ENCODE data around the gene PHLDA3. TPM values are rescaled to one million over a fixed set of nuclear protein-coding genes. Genes with fewer than 3 reads are reported as not detected.

PHLDA3 gene
- total RNA-seq, 5 donors from 2014 or later (not counting 1 experiment from before 2014, with no cell fraction given), result 0.83 to 5.8 (median 3.6) TPM

DNA sequence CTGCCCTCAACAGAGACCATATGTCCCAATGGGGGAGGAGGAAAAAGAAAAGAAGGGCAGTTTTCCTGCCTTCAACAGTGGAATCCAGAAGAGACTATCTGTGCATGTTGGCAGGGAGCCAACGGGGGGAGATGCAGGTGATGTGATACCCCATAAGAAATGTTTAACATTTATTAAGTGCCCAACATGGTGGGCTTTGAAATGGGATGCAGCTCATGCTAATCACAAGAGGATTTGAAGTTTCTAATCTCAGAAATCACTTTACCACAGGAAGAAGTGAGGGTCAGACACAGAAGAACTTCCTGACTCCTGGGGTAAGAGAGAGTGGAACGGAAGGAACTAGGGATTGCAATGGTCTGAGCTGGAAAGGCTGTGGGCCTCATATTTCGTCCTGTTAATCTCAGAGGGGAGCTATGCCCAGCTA is 21.7 kb upstream of the PHLDA3 start:
- CTCF ChIA-PET, result interaction anchor here in 1 of 2 donors (0.6 kb wide), 1 partner anchor 33 kb away, joined by 3 read pairs; no protein-coding TSS in a partner anchor
- H3K27me3 Mint-ChIP-seq, result no peaks in the 10 kb centered on the region
- H3K4me1 Mint-ChIP-seq, result no peaks in the 10 kb centered on the region
- Histone ChIP-seq H3K9me3 (no peaks in the 10 kb centered on the region), H3K27ac (ENCODE audit: low read length) (no peak overlapping the region), H3K36me3 (ENCODE audit: control insufficient read depth in 2 of 2, extremely low read depth in 1 of 2, insufficient read depth in 1 of 2, low read length in 1 of 2) (peaks cover 15 to 63% of the 10 kb centered on the region in 2 donors), H3K27me3 (replicated peaks in 1 of 2; ENCODE audit: control insufficient read depth in 2 of 2, extremely low read depth in 1 of 2, insufficient read depth in 2 of 2, low read length in 1 of 2) (no peaks in the 10 kb centered on the region), H3K4me3 (ENCODE audit: control insufficient read depth in 1 of 2, extremely low read depth in 1 of 2, low read length in 1 of 2) (no peak overlapping the region), H3K4me1 (ENCODE audit: control insufficient read depth in 1 of 2, extremely low read depth in 1 of 2, insufficient read depth in 2 of 2, low read length in 2 of 2) (no peaks in the 10 kb centered on the region)
- ATAC-seq (replicated peaks in 1 of 4), result no peak
- no peak overlapping the region for H3K27ac Mint-ChIP-seq
- 94% methylated on average over 2 of the region's 3 CpGs for WGBS (ENCODE audit: insufficient coverage)
- no peak for DNase-seq
- POLR2A ChIA-PET, result interaction anchor here in 1 of 2 donors (0.5 kb wide), 1 partner anchor 9 kb away, joined by 4 read pairs; no protein-coding TSS in a partner anchor
- no peak overlapping the region for H3K4me3 Mint-ChIP-seq
- peaks cover 63% of the 10 kb centered on the region for H3K36me3 Mint-ChIP-seq
- H3K9me3 Mint-ChIP-seq, result no peaks in the 10 kb centered on the region

GRCh38 chr1:201489643-201490261 is 20.8 kb upstream of the PHLDA3 start:
- H3K27me3 Mint-ChIP-seq, result no peaks in the 10 kb centered on the region
- H3K36me3 ChIP-seq (ENCODE audit: control insufficient read depth in 2 of 2, extremely low read depth in 1 of 2, insufficient read depth in 1 of 2, low read length in 1 of 2), result peaks cover 20 to 61% of the 10 kb centered on the region in 2 donors
- H3K4me1 ChIP-seq (ENCODE audit: control insufficient read depth in 1 of 2, extremely low read depth in 1 of 2, insufficient read depth in 2 of 2, low read length in 2 of 2), result no peaks in the 10 kb centered on the region
- peaks cover 62% of the 10 kb centered on the region for H3K36me3 Mint-ChIP-seq
- ChIA-PET POLR2A (no interaction called here), CTCF (no interaction called here)
- H3K9me3 ChIP-seq, result no peaks in the 10 kb centered on the region
- no peaks in the 10 kb centered on the region for H3K27me3 ChIP-seq (replicated peaks in 1 of 2; ENCODE audit: control insufficient read depth in 2 of 2, extremely low read depth in 1 of 2, insufficient read depth in 2 of 2, low read length in 1 of 2)
- 100% methylated on average over 5 of the region's 6 CpGs for WGBS (ENCODE audit: insufficient coverage)
- no peak for ATAC-seq (replicated peaks in 1 of 4)
- H3K4me1 Mint-ChIP-seq, result no peaks in the 10 kb centered on the region
- H3K4me3 ChIP-seq (ENCODE audit: control insufficient read depth in 1 of 2, extremely low read depth in 1 of 2, low read length in 1 of 2), result no peak overlapping the region
- no peak for DNase-seq
- no peaks in the 10 kb centered on the region for H3K9me3 Mint-ChIP-seq
- no peak overlapping the region for H3K27ac Mint-ChIP-seq
- no peak overlapping the region for H3K4me3 Mint-ChIP-seq
- H3K27ac ChIP-seq (ENCODE audit: low read length), result no peak overlapping the region

DNA sequence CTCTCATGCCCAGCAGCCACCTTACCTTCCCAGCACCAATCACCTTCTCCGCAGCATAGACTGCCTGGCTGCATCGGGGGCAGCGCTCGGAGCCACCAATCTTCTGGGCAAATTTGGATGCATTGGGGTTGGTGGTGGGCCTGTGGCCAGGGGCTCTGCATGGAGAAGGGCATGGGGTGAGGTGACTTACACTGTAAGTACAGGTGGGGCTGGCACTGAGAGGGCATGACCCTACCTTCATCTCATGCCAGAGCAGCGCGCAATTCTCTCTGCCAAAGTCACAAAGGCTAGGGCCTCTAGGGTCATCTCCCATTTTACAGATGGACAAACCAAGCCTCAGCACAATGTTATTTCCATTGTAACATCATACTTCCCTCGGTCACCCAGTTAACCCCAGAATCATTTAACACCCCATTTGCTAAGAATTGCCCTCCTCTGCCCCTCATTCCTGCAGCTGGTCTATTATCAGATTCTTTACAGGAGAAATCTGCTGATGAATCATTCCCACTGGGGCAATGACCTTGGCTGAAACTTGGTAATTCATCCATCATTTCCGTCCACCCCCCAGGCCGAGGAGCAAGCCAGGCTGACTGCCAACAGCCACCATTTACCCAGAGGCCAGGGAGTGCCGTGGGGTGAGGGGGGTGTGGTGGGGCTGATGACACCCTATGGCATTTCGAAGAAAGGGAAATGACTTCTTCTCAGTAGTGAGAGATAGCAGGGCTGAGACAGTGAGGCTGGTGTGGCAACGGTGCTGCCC is 20.0 kb upstream of the PHLDA3 start:
- no peaks in the 10 kb centered on the region for H3K9me3 Mint-ChIP-seq
- CTCF ChIA-PET, result interaction anchor here in 1 of 2 donors (4.1 kb wide), 1 partner anchor 24 kb away, joined by 23 read pairs; no protein-coding TSS in a partner anchor
- H3K36me3 Mint-ChIP-seq, result peaks cover 59% of the 10 kb centered on the region
- 90% methylated on average over 2 of the region's 12 CpGs for WGBS (ENCODE audit: insufficient coverage)
- Histone ChIP-seq H3K4me3 (ENCODE audit: control insufficient read depth in 1 of 2, extremely low read depth in 1 of 2, low read length in 1 of 2) (no peak overlapping the region), H3K27ac (ENCODE audit: low read length) (no peak overlapping the region), H3K27me3 (replicated peaks in 1 of 2; ENCODE audit: control insufficient read depth in 2 of 2, extremely low read depth in 1 of 2, insufficient read depth in 2 of 2, low read length in 1 of 2) (no peaks in the 10 kb centered on the region), H3K4me1 (ENCODE audit: control insufficient read depth in 1 of 2, extremely low read depth in 1 of 2, insufficient read depth in 2 of 2, low read length in 2 of 2) (no peaks in the 10 kb centered on the region), H3K36me3 (ENCODE audit: control insufficient read depth in 2 of 2, extremely low read depth in 1 of 2, insufficient read depth in 1 of 2, low read length in 1 of 2) (peaks cover 26 to 55% of the 10 kb centered on the region in 2 donors), H3K9me3 (no peaks in the 10 kb centered on the region)
- ATAC-seq (replicated peaks in 1 of 4) (no peak), DNase-seq (peak in 3 of 35 experiments; percentile 18 to 28 (median 21))
- no peaks in the 10 kb centered on the region for H3K27me3 Mint-ChIP-seq
- no peaks in the 10 kb centered on the region for H3K4me1 Mint-ChIP-seq
- H3K27ac Mint-ChIP-seq, result no peak overlapping the region
- POLR2A ChIA-PET, result no interaction called here
- H3K4me3 Mint-ChIP-seq, result no peak overlapping the region

DNA sequence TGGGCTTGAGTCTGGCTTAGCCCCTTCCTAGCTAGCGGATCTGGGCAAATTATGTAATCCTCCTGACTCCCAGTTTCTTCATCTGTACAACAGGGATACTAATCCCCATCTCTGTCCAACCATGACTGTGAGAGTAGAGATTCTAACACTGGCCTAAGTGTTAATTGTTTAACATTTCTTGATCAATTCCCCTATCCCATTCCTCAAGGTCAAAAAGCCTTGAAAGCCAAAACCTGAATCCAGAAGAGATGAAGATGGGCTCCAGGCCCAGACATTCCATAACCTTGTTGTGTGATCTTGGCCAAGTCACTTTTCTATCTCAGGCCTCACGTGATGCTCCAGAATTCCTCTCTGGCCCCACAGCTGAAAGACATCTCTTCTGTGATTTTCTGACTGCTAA is 18.8 kb upstream of the PHLDA3 start:
- Mint-ChIP-seq H3K27ac (no peak overlapping the region), H3K9me3 (no peaks in the 10 kb centered on the region), H3K4me1 (no peaks in the 10 kb centered on the region), H3K4me3 (no peak overlapping the region), H3K36me3 (peaks cover 50% of the 10 kb centered on the region), H3K27me3 (no peaks in the 10 kb centered on the region)
- H3K4me1 ChIP-seq (ENCODE audit: control insufficient read depth in 1 of 2, extremely low read depth in 1 of 2, insufficient read depth in 2 of 2, low read length in 2 of 2), result no peaks in the 10 kb centered on the region
- ChIA-PET POLR2A (no interaction called here), CTCF (interaction anchor here (1.2 to 4.1 kb wide), 3 partner anchors 25 to 28 kb away, joined by 3 to 23 read pairs (median 15); no protein-coding TSS in a partner anchor)
- H3K27ac ChIP-seq (ENCODE audit: low read length), result no peak overlapping the region
- H3K27me3 ChIP-seq (replicated peaks in 1 of 2; ENCODE audit: control insufficient read depth in 2 of 2, extremely low read depth in 1 of 2, insufficient read depth in 2 of 2, low read length in 1 of 2), result no peaks in the 10 kb centered on the region
- no peak for ATAC-seq (replicated peaks in 1 of 4)
- no peak overlapping the region for H3K4me3 ChIP-seq (ENCODE audit: control insufficient read depth in 1 of 2, extremely low read depth in 1 of 2, low read length in 1 of 2)
- no peaks in the 10 kb centered on the region for H3K9me3 ChIP-seq
- WGBS (ENCODE audit: insufficient coverage), result 70% methylated on average over 1 of the region's 2 CpGs
- peaks cover 16 to 44% of the 10 kb centered on the region in 2 donors for H3K36me3 ChIP-seq (ENCODE audit: control insufficient read depth in 2 of 2, extremely low read depth in 1 of 2, insufficient read depth in 1 of 2, low read length in 1 of 2)
- DNase-seq, result no peak

GRCh38 chr1:201486187-201486586 is 17.2 kb upstream of the PHLDA3 start:
- no peak for ATAC-seq (replicated peaks in 1 of 4)
- H3K9me3 ChIP-seq, result no peaks in the 10 kb centered on the region
- H3K4me3 Mint-ChIP-seq, result no peak overlapping the region
- 64% methylated on average over 3 of the region's 3 CpGs for WGBS (ENCODE audit: insufficient coverage)
- peaks cover 10 to 13% (median 12%) of the 10 kb centered on the region in 3 donors for H3K4me1 Mint-ChIP-seq
- peak overlapping the region in 1 of 2 donors; percentile 68 for H3K27ac Mint-ChIP-seq
- H3K27me3 ChIP-seq (replicated peaks in 1 of 2; ENCODE audit: control insufficient read depth in 2 of 2, extremely low read depth in 1 of 2, insufficient read depth in 2 of 2, low read length in 1 of 2), result peaks cover under 1 to 9% of the 10 kb centered on the region in 2 experiments
- peaks cover 46% of the 10 kb centered on the region for H3K36me3 Mint-ChIP-seq
- peaks cover 5 to 12% of the 10 kb centered on the region in 2 experiments for H3K4me1 ChIP-seq (ENCODE audit: control insufficient read depth in 1 of 2, extremely low read depth in 1 of 2, insufficient read depth in 2 of 2, low read length in 2 of 2)
- H3K9me3 Mint-ChIP-seq, result no peaks in the 10 kb centered on the region
- H3K27ac ChIP-seq (ENCODE audit: low read length), result no peak overlapping the region
- ChIA-PET POLR2A (no interaction called here), CTCF (interaction anchor here (0.5 to 4.1 kb wide), 6 partner anchors 17 to 477 kb away, joined by 3 to 23 read pairs (median 4); no protein-coding TSS in a partner anchor)
- H3K36me3 ChIP-seq (ENCODE audit: control insufficient read depth in 2 of 2, extremely low read depth in 1 of 2, insufficient read depth in 1 of 2, low read length in 1 of 2), result peaks cover 16 to 40% of the 10 kb centered on the region in 2 donors
- H3K27me3 Mint-ChIP-seq, result peaks cover 2% of the 10 kb centered on the region in 2 donors
- DNase-seq, result no peak
- no peak overlapping the region for H3K4me3 ChIP-seq (ENCODE audit: control insufficient read depth in 1 of 2, extremely low read depth in 1 of 2, low read length in 1 of 2)

DNA sequence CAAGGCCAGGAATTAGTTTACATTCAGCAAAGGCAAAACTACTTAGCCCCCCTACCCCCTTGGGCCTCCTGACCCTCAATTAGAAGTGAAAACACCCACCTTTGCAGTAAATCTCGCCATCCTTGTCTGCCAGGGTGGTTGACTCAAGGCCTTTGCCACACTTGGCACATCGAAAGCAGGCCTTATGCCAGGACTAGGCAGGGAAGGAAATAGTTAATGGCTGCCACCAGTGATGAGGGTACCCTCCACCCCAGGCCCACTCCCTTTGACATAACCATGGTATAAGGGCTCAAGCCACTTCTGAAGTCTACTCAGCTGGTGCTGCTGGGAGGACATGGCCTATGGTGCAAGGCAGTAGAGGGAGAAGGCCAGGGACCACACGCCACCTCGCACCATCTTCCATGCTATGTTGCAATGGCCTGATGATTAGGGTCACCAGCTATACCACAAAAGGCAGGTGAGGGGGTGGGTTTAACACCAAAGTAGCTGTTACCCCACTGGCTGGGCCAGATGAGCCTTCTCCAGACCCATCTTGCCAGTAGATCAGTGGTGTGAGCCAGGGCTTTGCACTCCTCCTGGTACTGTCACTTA is 16.3 kb upstream of the PHLDA3 start:
- no peak for DNase-seq
- Mint-ChIP-seq H3K27ac (no peak overlapping the region), H3K9me3 (no peaks in the 10 kb centered on the region), H3K27me3 (peaks cover 7% of the 10 kb centered on the region in 2 donors), H3K4me3 (no peak overlapping the region), H3K36me3 (peaks cover 38% of the 10 kb centered on the region), H3K4me1 (peaks cover 16 to 19% (median 19%) of the 10 kb centered on the region in 3 donors)
- Histone ChIP-seq H3K9me3 (no peaks in the 10 kb centered on the region), H3K36me3 (ENCODE audit: control insufficient read depth in 2 of 2, extremely low read depth in 1 of 2, insufficient read depth in 1 of 2, low read length in 1 of 2) (peaks cover 16 to 40% of the 10 kb centered on the region in 2 donors), H3K27ac (ENCODE audit: low read length) (no peak overlapping the region), H3K4me3 (ENCODE audit: control insufficient read depth in 1 of 2, extremely low read depth in 1 of 2, low read length in 1 of 2) (no peak overlapping the region), H3K4me1 (ENCODE audit: control insufficient read depth in 1 of 2, extremely low read depth in 1 of 2, insufficient read depth in 2 of 2, low read length in 2 of 2) (peaks cover 7 to 21% of the 10 kb centered on the region in 2 experiments), H3K27me3 (replicated peaks in 1 of 2; ENCODE audit: control insufficient read depth in 2 of 2, extremely low read depth in 1 of 2, insufficient read depth in 2 of 2, low read length in 1 of 2) (peaks cover 2 to 18% of the 10 kb centered on the region in 2 experiments)
- ChIA-PET POLR2A (no interaction called here), CTCF (interaction anchor here in 1 of 2 donors (0.6 to 4.1 kb wide), 2 partner anchors 27 to 478 kb away, joined by 3 to 23 read pairs; no protein-coding TSS in a partner anchor)
- no peak for ATAC-seq (replicated peaks in 1 of 4)
- no CpG with 5 or more reads among the region's 4 CpGs for whole genome bisulfite sequencing (ENCODE audit: insufficient coverage)
